ENCODE measurements around the gene SI. TPM values are rescaled to one million over a fixed set of nuclear protein-coding genes. Genes with fewer than 3 reads are reported as not detected.
"Not testable (repeated sequence)": the region's sequence is repeated elsewhere in the genome, so short reads cannot be mapped to it uniquely, and the experiment has no call there.

SI gene
- not detected for total RNA-seq

- DNase-seq (ENCODE audit: low spot score) (no peak), ATAC-seq (no peak)
These were observed at the start of gene SI for GRCh38 chr3:165078293-165078692. Gene SI (minus strand): TSS chr3:165078496. CDS start chr3:165076012, 2,484 bp downstream.

- no peak for ATAC-seq
- DNase-seq (ENCODE audit: low spot score) = no peak
These were observed 47.5 kb upstream of the SI start for GRCh38 chr3:165125836-165126235.

GRCh38 chr3:165111401-165111800, 33.1 kb upstream of the SI start:
- DNase-seq (ENCODE audit: low spot score) (no peak), ATAC-seq (no peak)

- DNase-seq (ENCODE audit: low spot score) = no peak
- no peak for ATAC-seq
These were observed 25.3 kb upstream of the SI start for GRCh38 chr3:165103616-165104015.

- ATAC-seq (no peak), DNase-seq (ENCODE audit: low spot score) (no peak)
These were observed 4.4 kb upstream of the SI start for GRCh38 chr3:165082650-165083049.

- DNase-seq (ENCODE audit: low spot score) (no peak), ATAC-seq (no peak)
These were observed 2.9 kb upstream of the SI start for GRCh38 chr3:165081183-165081582.

- DNase-seq (ENCODE audit: low spot score) (no peak), ATAC-seq (no peak)
These were observed 2.6 kb downstream of the SI start for GRCh38 chr3:165075695-165076094.

GRCh38 chr3:165070682-165071081, 7.6 kb downstream of the SI start:
- DNase-seq (ENCODE audit: low spot score) (no peak), ATAC-seq (no peak)

- ATAC-seq (no peak), DNase-seq (ENCODE audit: low spot score) (no peak)
These were observed 21.8 kb downstream of the SI start for GRCh38 chr3:165056510-165056909.

GRCh38 chr3:165040186-165040585, 38.1 kb downstream of the SI start:
- ATAC-seq (no peak), DNase-seq (ENCODE audit: low spot score) (no peak)

GRCh38 chr3:165011557-165011956, 66.7 kb downstream of the SI start:
- ATAC-seq (no peak), DNase-seq (ENCODE audit: low spot score) (no peak)

- ATAC-seq (no peak), DNase-seq (ENCODE audit: low spot score) (no peak)
These were observed 93.3 kb downstream of the SI start for GRCh38 chr3:164984947-164985346.

GRCh38 chr3:164962610-164963009, 115.7 kb downstream of the SI start:
- no peak for ATAC-seq
- DNase-seq (ENCODE audit: low spot score) = no peak

- no peak for ATAC-seq
- no peak for DNase-seq (ENCODE audit: low spot score)
These were observed 125.3 kb downstream of the SI start for GRCh38 chr3:164952966-164953365.

GRCh38 chr3:164951403-164951802, 126.9 kb downstream of the SI start:
- DNase-seq (ENCODE audit: low spot score); ATAC-seq: not testable (repeated sequence)

GRCh38 chr3:164940745-164941144, 137.6 kb downstream of the SI start:
- no peak for DNase-seq (ENCODE audit: low spot score)
- no peak for ATAC-seq

- ATAC-seq (no peak), DNase-seq (ENCODE audit: low spot score) (no peak)
These were observed 148.7 kb downstream of the SI start for GRCh38 chr3:164929642-164930041.

Other genes with a start within 250 kb of the SI start
- 0.18 TPM for gene SLITRK3, start 117.9 kb upstream of the SI start, total RNA-seq